Activated CD8-positive, alpha-beta T cell treated with anti-CD3 and anti-CD28 coated beads for 36 hours (primary cell): Measurements from ENCODE around the gene RNF180. TPM values are rescaled to one million over a fixed set of nuclear protein-coding genes. Genes with fewer than 3 reads are reported as not detected.

Source experiments
- ATAC-seq: fragments of 200-7000 bp; cut with Tn5 transposase; one replicate; pipeline ENCODE4 v1.10.0; 2021; ENCODE audit warnings: mild to moderate bottlenecking, moderate library complexity
- CTCF ChIA-PET: fragments of 350-600 bp; sonication (Branson Sonifier 250); formaldehyde crosslinking; loops from one replicate; lab custom pipeline; 2021; ENCODE audit warnings: antibody characterized with exemption; lab: Charles Lee
- POLR2A ChIA-PET: fragments of 350-600 bp; sonication (Branson Sonifier 250); formaldehyde crosslinking; loops from one replicate; lab custom pipeline; 2021; ENCODE audit warnings: antibody characterized with exemption; lab: Charles Lee
- DNase-seq: peaks from one replicate; pipeline ENCODE4 v3.0.0-alpha.2; 2020
- H3K27ac Mint-ChIP-seq: one replicate; pipeline ENCODE4 v1.8.0; 2021; ENCODE audit warnings: mild to moderate bottlenecking, mixed read lengths
- H3K27me3 Mint-ChIP-seq: one replicate; pipeline ENCODE4 v1.8.0; 2021; ENCODE audit warnings: mixed read lengths
- H3K36me3 Mint-ChIP-seq: one replicate; pipeline ENCODE4 v1.8.0; 2021; ENCODE audit warnings: low read depth, mixed read lengths
- H3K4me1 Mint-ChIP-seq: one replicate; pipeline ENCODE4 v1.8.0; 2021; ENCODE audit warnings: low read depth, mixed read lengths
- H3K4me3 Mint-ChIP-seq: one replicate; pipeline ENCODE4 v1.8.0; 2021; ENCODE audit warnings: mild to moderate bottlenecking, moderate library complexity, mixed read lengths
- H3K9me3 Mint-ChIP-seq: one replicate; pipeline ENCODE4 v1.8.0; 2021; ENCODE audit warnings: mixed read lengths
- CTCF ChIP-seq: fragments of 200-600 bp; IDR thresholded peaks from one replicate; pipeline ENCODE4 v1.8.0; 2022; ENCODE audit warnings: antibody characterized with exemption, mild to moderate bottlenecking
- intact Hi-C: fragments of 100-400 bp; cut with micrococcal nuclease; formaldehyde crosslinking; loops from one replicate; pipeline ENCODE4 v1.10.0; 2022
- total RNA-seq, 2 experiments: library from RNA; stranded (reverse); gene quantifications; one replicate each; pipeline ENCODE4 v1.2.3, GENCODE V29; 2021

Gene RNF180
- total RNA-seq, 2 experiments from 2014 or later: not detected

- no peak overlapping the region for H3K4me3 Mint-ChIP-seq
- no peak for TF ChIP-seq CTCF
- H3K27me3 Mint-ChIP-seq: no peaks in the 10 kb centered on the region
- H3K4me1 Mint-ChIP-seq: no peaks in the 10 kb centered on the region
- H3K9me3 Mint-ChIP-seq: no peaks in the 10 kb centered on the region
- DNase-seq (no peak), ATAC-seq (no peak)
- POLR2A ChIA-PET: no interaction called here
- H3K27ac Mint-ChIP-seq: no peak overlapping the region
- CTCF ChIA-PET: no interaction called here
- no peaks in the 10 kb centered on the region for H3K36me3 Mint-ChIP-seq
- intact Hi-C loops: no loop called here
Measured at GRCh38 chr5:64417390-64417789, 251.7 kb downstream of the RNF180 start.

- ChIA-PET CTCF (no interaction called here), POLR2A (no interaction called here)
- Mint-ChIP-seq H3K27ac (no peak overlapping the region), H3K4me3 (no peak overlapping the region), H3K27me3 (no peaks in the 10 kb centered on the region), H3K36me3 (no peaks in the 10 kb centered on the region), H3K4me1 (no peaks in the 10 kb centered on the region), H3K9me3 (no peaks in the 10 kb centered on the region)
- ATAC-seq (no peak), DNase-seq (no peak)
- intact Hi-C loops: no loop called here
- no peak for TF ChIP-seq CTCF
Measured at GRCh38 chr5:64418013-64418412, 252.4 kb downstream of the RNF180 start.

Other genes starting within 250 kb of the RNF180 start
- not detected for gene HTR1A, start 203.4 kb upstream of the RNF180 start, total RNA-seq